KOPT-K1 (cell line): ENCODE data around the gene ZC3H11A.

ENCODE experiments used
- H3K27ac ChIP-seq: fragments of 200-600 bp; sonication (generic); 2 replicates; pipeline ENCODE4 v1.5.1; 2016; ENCODE audit warnings: antibody characterized with exemption, mild to moderate bottlenecking, low read depth, low read length; ENCODE audit not compliant: poor library complexity, severe bottlenecking
- H3K36me3 ChIP-seq: fragments of 200-600 bp; sonication (generic); 2 replicates; pipeline ENCODE4 v1.5.1; 2017; ENCODE audit warnings: antibody characterized with exemption, mild to moderate bottlenecking, low read length, moderate library complexity; ENCODE audit not compliant: insufficient read depth
- H3K9me3 ChIP-seq: fragments of 200-600 bp; sonication (generic); 2 replicates; pipeline ENCODE4 v1.5.1; 2017; ENCODE audit warnings: antibody characterized with exemption, low read length, mild to moderate bottlenecking; ENCODE audit not compliant: insufficient read depth, poor library complexity, severe bottlenecking

ZC3H11A gene

GRCh38 chr1:203842559-203842876 is 47.1 kb downstream of the ZC3H11A start:
- Histone ChIP-seq H3K9me3 (peaks cover 4% of the 10 kb centered on the region), H3K27ac (no peak overlapping the region), H3K36me3 (peaks cover 94% of the 10 kb centered on the region)

- H3K36me3 ChIP-seq, result peaks cover 94% of the 10 kb centered on the region
- H3K27ac ChIP-seq, result no peak overlapping the region
- H3K9me3 ChIP-seq, result peaks cover 4% of the 10 kb centered on the region
Observed at GRCh38 chr1:203843435-203843834, 48.0 kb downstream of the ZC3H11A start.
